CD14-positive monocyte (primary cell): ENCODE data around the gene ZNF827. TPM values are rescaled to one million over a fixed set of nuclear protein-coding genes. Genes with fewer than 3 reads are reported as not detected.

ENCODE experiments used
- DNase-seq, 3 donors: peaks; one replicate each; pipeline ENCODE4 v3.0.0-alpha.2; 2011 to 2022
- H2AFZ ChIP-seq: 2 replicates; pipeline ENCODE4 v1.6.0; 2012; ENCODE audit warnings: mild to moderate bottlenecking, low read depth, low read length, inconsistent platforms; ENCODE audit not compliant: insufficient read depth, poor library complexity, severe bottlenecking
- H3K27ac ChIP-seq, 2 donors: 1 replicate in 1 of 2; 2 replicates in 1 of 2; pipeline ENCODE4 v1.5.1; 2012 to 2013; ENCODE audit warnings: low read length in 2 of 2, control low read depth in 1 of 2, inconsistent platforms in 1 of 2, low read depth in 1 of 2, mild to moderate bottlenecking in 1 of 2
- H3K27me3 ChIP-seq, 2 donors: one replicate each; pipeline versions ENCODE4 v1.6.0 to v1.6.1; 2011 to 2013; ENCODE audit warnings: low read length in 2 of 2; ENCODE audit not compliant: control insufficient read depth in 2 of 2, insufficient read depth in 2 of 2
- H3K36me3 ChIP-seq, 2 donors: replicated peaks in 1 of 2; 1 replicate in 1 of 2; 2 replicates in 1 of 2; pipeline versions ENCODE4 v1.5.1 to v1.6.1; 2012 to 2013; ENCODE audit warnings: low read length in 2 of 2, control low read depth in 1 of 2, inconsistent platforms in 1 of 2, mild to moderate bottlenecking in 1 of 2; ENCODE audit not compliant: insufficient read depth in 2 of 2, control insufficient read depth in 1 of 2
- H3K4me1 ChIP-seq, 2 donors: 1 replicate in 1 of 2; 2 replicates in 1 of 2; pipeline versions ENCODE4 v1.5.1 to v1.6.1; 2012 to 2013; ENCODE audit warnings: low read length in 2 of 2, control low read depth in 1 of 2, inconsistent platforms in 1 of 2, mild to moderate bottlenecking in 1 of 2, moderate library complexity in 1 of 2; ENCODE audit not compliant: insufficient read depth in 2 of 2, control insufficient read depth in 1 of 2
- H3K4me2 ChIP-seq: replicated peaks from 2 replicates; pipeline ENCODE3; 2012; ENCODE audit warnings: low read length, moderate library complexity, mild to moderate bottlenecking; ENCODE audit not compliant: poor library complexity, severe bottlenecking; ENCODE audit errors: extremely low read depth
- H3K4me3 ChIP-seq, 3 experiments: fragments of 200-600 bp in 1 of 3; sonication (generic) in 1 of 3; replicated peaks in 1 of 3; 1 replicate in 2 of 3; 2 replicates in 1 of 3; pipeline ENCODE4 v1.5.1; 2011 to 2013; ENCODE audit warnings: low read length in 3 of 3, mild to moderate bottlenecking in 3 of 3, control low read depth in 2 of 3, low read depth in 2 of 3, inconsistent platforms in 1 of 3, moderate library complexity in 1 of 3
- H3K79me2 ChIP-seq: 2 replicates; pipeline ENCODE4 v1.6.0; 2012; ENCODE audit warnings: mild to moderate bottlenecking, control low read depth, inconsistent platforms, low read length, moderate library complexity; ENCODE audit not compliant: insufficient read depth
- H3K9ac ChIP-seq: 2 replicates; pipeline ENCODE4 v1.6.0; 2017; ENCODE audit warnings: low read length, mild to moderate bottlenecking; ENCODE audit not compliant: insufficient read depth, poor library complexity, severe bottlenecking
- H3K9me3 ChIP-seq, 2 donors: replicated peaks in 1 of 2; 1 replicate in 1 of 2; 2 replicates in 1 of 2; pipeline versions ENCODE4 v1.5.1 to v1.6.1; 2012 to 2013; ENCODE audit warnings: low read length in 2 of 2, control low read depth in 1 of 2; ENCODE audit not compliant: control insufficient read depth in 1 of 2, insufficient read depth in 1 of 2
- H4K20me1 ChIP-seq: 2 replicates; pipeline ENCODE4 v1.6.0; 2012; ENCODE audit warnings: mild to moderate bottlenecking, low read length, control low read depth, moderate library complexity; ENCODE audit not compliant: insufficient read depth
- H3K27ac Mint-ChIP-seq, 7 donors: one replicate each; pipeline ENCODE4 v1.8.0; 2020; ENCODE audit warnings: mild to moderate bottlenecking in 7 of 7, mixed read lengths in 7 of 7, moderate library complexity in 6 of 7, inconsistent platforms in 2 of 7
- H3K27me3 Mint-ChIP-seq, 3 donors: one replicate each; pipeline ENCODE4 v1.8.0; 2021 to 2022; ENCODE audit warnings: low read depth in 3 of 3, mild to moderate bottlenecking in 3 of 3, mixed read lengths in 3 of 3, moderate library complexity in 3 of 3, inconsistent platforms in 1 of 3
- H3K36me3 Mint-ChIP-seq, 2 donors: one replicate each; pipeline ENCODE4 v1.8.0; 2020; ENCODE audit warnings: mixed read lengths in 2 of 2, inconsistent platforms in 1 of 2, mild to moderate bottlenecking in 1 of 2
- H3K4me1 Mint-ChIP-seq: one replicate; pipeline ENCODE4 v1.8.0; 2020; ENCODE audit warnings: mild to moderate bottlenecking, mixed read lengths
- H3K4me3 Mint-ChIP-seq, 2 donors: one replicate each; pipeline ENCODE4 v1.8.0; 2020; ENCODE audit warnings: mild to moderate bottlenecking in 2 of 2, mixed read lengths in 2 of 2, moderate library complexity in 1 of 2
- H3K9me3 Mint-ChIP-seq, 7 donors: one replicate each; pipeline ENCODE4 v1.8.0; 2020 to 2022; ENCODE audit warnings: mixed read lengths in 7 of 7, mild to moderate bottlenecking in 6 of 7, moderate library complexity in 6 of 7, inconsistent platforms in 2 of 7
- CTCF ChIP-seq: fragments of 200-600 bp; IDR thresholded peaks from one replicate; pipeline ENCODE4 v1.8.0; 2022; ENCODE audit warnings: antibody characterized with exemption, mild to moderate bottlenecking
- WGBS: methylation state at CpG from one replicate; pipeline ENCODE4 v1.1.5; 2013; ENCODE audit warnings: missing lambda C conversion rate; ENCODE audit not compliant: insufficient coverage; 5-methylcytosine and 5-hydroxymethylcytosine counted together
- intact Hi-C, 2 donors: fragments of 100-400 bp; cut with micrococcal nuclease; formaldehyde crosslinking; loops; one replicate each; pipeline versions ENCODE4 v1.15.0 to v1.15.1; 2023
- polyA plus RNA-seq, 3 donors: library from polyadenylated mRNA; depleted of rRNA in 1 of 3; unstranded in 2 of 3; stranded (reverse) in 1 of 3; fragments of 300-500 nt in 2 of 3; fragments of >200 nt in 1 of 3; fragmentation: Illumina TruSeq in 2 of 3; gene quantifications; 1 replicate in 2 of 3; 2 replicates in 1 of 3; pipeline ENCODE4 v1.2.3, GENCODE V29; 2012 to 2021

Gene ZNF827
- polyA plus RNA-seq, 3 donors: 0.04 TPM; not detected in 2

DNA sequence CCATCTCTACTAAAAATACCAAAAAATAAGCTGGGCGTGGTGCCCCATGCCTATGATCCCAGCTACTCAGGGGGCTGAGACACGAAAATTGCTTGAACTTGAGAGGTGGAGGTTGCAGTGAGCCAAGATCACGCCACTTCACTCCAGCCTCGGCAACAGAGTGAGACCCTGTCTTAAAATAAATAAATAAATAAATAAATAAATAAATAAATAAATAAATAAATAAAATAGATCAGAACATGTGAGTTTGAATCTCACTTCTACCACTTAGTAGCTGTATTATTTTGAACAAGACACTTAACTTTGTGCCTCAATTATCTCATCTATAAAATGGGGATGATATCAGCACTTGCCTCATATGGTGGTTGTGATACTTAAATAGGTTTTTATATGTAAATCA, 168.5 kb downstream of the ZNF827 start:
- Histone ChIP-seq H3K4me1 (peaks cover 20 to 25% of the 10 kb centered on the region in 2 donors), H3K9ac (peak overlapping the region; percentile 38), H3K4me3 (peak overlapping the region in 1 of 3 experiments; percentile 56), H3K27ac (peak overlapping the region; percentile 72 to 84), H2AFZ (peak overlapping the region; percentile 64), H3K9me3 (peaks cover 0 to 4% of the 10 kb centered on the region in 2 donors), H3K4me2 (peak overlapping the region; percentile 58), H3K27me3 (no peaks in the 10 kb centered on the region), H3K79me2 (no peaks in the 10 kb centered on the region), H3K36me3 (no peaks in the 10 kb centered on the region), H4K20me1 (no peaks in the 10 kb centered on the region)
- H3K36me3 Mint-ChIP-seq: peaks cover 0 to 1% of the 10 kb centered on the region in 2 donors
- WGBS: no CpG with 5 or more reads among the region's 4 CpGs
- no peak for DNase-seq
- intact Hi-C loops: no loop called here
- peak overlapping the region; percentile 54 to 76 for H3K4me3 Mint-ChIP-seq
- no peak for TF ChIP-seq CTCF
- H3K27ac Mint-ChIP-seq: peak overlapping the region; percentile 79 to 94 (median 93)
- H3K4me1 Mint-ChIP-seq: peaks cover 22% of the 10 kb centered on the region
- H3K27me3 Mint-ChIP-seq: peaks cover 0 to 4% (median 3%) of the 10 kb centered on the region in 3 donors
- H3K9me3 Mint-ChIP-seq: peaks cover 2 to 13% (median 7%) of the 10 kb centered on the region in 7 donors

GRCh38 chr4:145769450-145770037, 169.1 kb downstream of the ZNF827 start:
- Mint-ChIP-seq H3K27ac (peak overlapping the region; percentile 79 to 94 (median 93)), H3K36me3 (peaks cover 0 to 1% of the 10 kb centered on the region in 2 donors), H3K27me3 (peaks cover 0 to 4% (median 3%) of the 10 kb centered on the region in 3 donors), H3K9me3 (peaks cover 2 to 13% (median 7%) of the 10 kb centered on the region in 7 donors), H3K4me1 (peaks cover 22% of the 10 kb centered on the region), H3K4me3 (peak overlapping the region; percentile 54 to 76)
- WGBS: no CpG with 5 or more reads among the region's 2 CpGs
- Histone ChIP-seq H2AFZ (peak overlapping the region; percentile 64), H3K9ac (peak overlapping the region; percentile 38), H3K9me3 (peaks cover 0 to 4% of the 10 kb centered on the region in 2 donors), H4K20me1 (no peaks in the 10 kb centered on the region), H3K79me2 (no peaks in the 10 kb centered on the region), H3K4me2 (peak overlapping the region; percentile 58), H3K36me3 (no peaks in the 10 kb centered on the region), H3K27ac (peak overlapping the region; percentile 72 to 84), H3K4me1 (peaks cover 20 to 25% of the 10 kb centered on the region in 2 donors), H3K4me3 (peak overlapping the region in 1 of 3 experiments; percentile 56), H3K27me3 (no peaks in the 10 kb centered on the region)
- no peak for TF ChIP-seq CTCF
- peak; percentile 16 to 48 (median 40) for DNase-seq
- intact Hi-C loops: no loop called here
